HG03135 (cell line): ENCODE results near the gene PNMA5.
A peak's percentile ranks its signal among the peaks of the same experiment; 100 is the strongest.
"Not testable (repeated sequence)": the region's sequence is repeated elsewhere in the genome, so short reads cannot be mapped to it uniquely, and the experiment has no call there.

Experiments
- ATAC-seq: cut with Tn5 transposase; IDR thresholded peaks from one replicate; pipeline ENCODE4 v1.9.1; 2021; ENCODE audit warnings: mild to moderate bottlenecking, moderate library complexity; ENCODE audit not compliant: unreplicated experiment

The PNMA5 gene

GRCh38 chrX:152993933-152994332 is at the start of gene PNMA5:
Gene PNMA5 (minus strand): TSS chrX:152994116. CDS start chrX:152991598, 2,518 bp downstream.
- ATAC-seq = no peak

DNA sequence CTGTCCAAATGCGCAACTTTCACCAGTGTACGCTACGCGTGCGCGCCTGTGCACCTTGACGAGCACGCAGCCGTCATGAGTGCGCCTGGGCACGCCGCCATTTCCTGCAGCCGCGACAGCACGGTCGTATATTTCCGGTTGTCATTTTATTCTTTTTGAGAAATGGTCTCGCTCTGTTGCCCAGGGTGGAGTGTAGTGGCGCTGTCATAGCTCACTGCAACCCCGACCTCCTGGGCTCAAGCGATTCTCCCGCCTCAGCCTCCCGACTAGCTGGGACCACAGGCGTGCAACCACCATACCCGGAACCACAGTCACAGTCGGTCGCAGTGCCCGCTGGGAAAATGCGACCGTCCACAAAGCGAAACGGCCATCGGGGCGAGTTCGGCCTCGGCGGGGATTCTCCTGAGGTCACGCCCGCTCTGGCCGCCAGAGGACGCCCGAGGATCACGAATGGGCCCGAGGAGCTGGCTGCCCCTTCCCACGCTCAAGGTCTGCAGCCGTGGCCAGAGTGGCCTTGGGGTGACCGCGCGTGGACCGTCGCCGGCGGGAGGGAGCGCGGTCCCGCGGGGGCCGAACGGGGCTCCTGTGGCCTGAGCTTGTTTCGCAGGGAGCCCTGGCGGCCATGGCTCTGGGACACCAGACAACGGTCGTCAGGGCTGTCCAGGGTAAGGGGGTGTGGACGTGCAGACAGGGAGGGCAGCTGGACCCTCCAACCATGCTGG is 38.6 kb upstream of the PNMA5 start:
- ATAC-seq = peak; percentile 88

- no peak for ATAC-seq
Observed at GRCh38 chrX:153030801-153031200, 36.9 kb upstream of the PNMA5 start.

- ATAC-seq = no peak
Observed at GRCh38 chrX:153029875-153030274, 36.0 kb upstream of the PNMA5 start.

- no peak for ATAC-seq
Observed at GRCh38 chrX:153029162-153029561, 35.2 kb upstream of the PNMA5 start.

- not testable (repeated sequence) for ATAC-seq
Observed at GRCh38 chrX:153028487-153028886, 34.6 kb upstream of the PNMA5 start.

- not testable (repeated sequence) for ATAC-seq
Observed at GRCh38 chrX:153026501-153026900, 32.6 kb upstream of the PNMA5 start.

GRCh38 chrX:153019166-153019565 is 25.2 kb upstream of the PNMA5 start:
- no peak for ATAC-seq

DNA sequence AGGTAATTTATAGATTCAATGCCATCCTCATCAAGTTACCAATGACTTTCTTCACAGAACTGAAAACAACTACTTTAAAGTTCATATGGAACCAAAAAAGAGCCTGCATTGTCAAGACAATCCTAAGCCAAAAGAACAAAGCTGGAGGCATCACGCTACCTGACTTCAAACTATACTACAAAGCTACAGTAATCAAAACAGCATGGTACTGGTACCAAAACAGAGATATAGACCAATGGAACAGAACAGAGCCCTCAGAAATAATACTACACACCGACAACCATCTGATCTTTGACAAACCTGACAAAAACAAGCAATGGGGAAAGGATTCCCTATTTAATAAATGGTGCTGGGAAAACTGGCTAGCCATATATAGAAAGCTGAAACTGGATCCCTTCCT is 23.3 kb upstream of the PNMA5 start:
- not testable (repeated sequence) for ATAC-seq

- no peak for ATAC-seq
Observed at GRCh38 chrX:153004780-153005179, 10.9 kb upstream of the PNMA5 start.

- no peak for ATAC-seq
Observed at GRCh38 chrX:153003981-153004380, 10.1 kb upstream of the PNMA5 start.

DNA sequence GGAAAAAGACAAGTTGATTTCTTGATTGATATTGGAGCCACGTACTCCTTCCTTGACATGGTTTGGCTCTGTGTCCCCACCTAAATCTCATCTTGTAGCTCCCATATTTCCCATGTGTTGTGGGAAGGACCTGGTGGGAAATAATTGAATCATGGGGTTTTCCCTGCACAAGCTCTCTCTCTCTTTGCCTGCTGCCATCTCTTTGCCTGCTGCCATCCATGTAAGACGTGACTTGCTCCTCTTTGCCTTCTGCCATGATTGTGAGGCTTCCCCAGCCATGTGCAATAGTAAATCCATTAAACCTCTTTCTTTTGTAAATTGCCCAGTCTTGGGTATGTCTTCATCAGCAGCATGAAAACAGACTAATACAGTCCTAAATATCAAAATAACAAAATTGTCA is 8.3 kb upstream of the PNMA5 start:
- ATAC-seq = not testable (repeated sequence)

DNA sequence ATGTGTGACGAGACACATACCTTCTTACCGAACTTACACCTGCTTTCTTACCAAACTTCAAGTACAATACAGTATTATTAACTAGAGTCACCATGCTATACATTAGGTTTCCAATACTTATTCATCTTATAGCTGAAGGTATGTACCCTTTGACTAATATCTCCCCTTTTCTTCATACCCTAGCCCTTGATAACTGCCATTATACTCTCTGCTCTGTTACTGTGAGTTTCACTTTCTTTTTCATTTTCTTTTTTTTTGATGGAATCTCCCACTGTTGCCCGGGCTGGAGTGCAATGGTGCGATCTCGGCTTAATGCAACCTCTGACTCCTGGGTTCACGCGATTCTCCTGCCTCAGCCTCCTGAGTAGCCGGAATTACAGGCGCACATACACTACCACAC is 3.4 kb upstream of the PNMA5 start:
- ATAC-seq = no peak

DNA sequence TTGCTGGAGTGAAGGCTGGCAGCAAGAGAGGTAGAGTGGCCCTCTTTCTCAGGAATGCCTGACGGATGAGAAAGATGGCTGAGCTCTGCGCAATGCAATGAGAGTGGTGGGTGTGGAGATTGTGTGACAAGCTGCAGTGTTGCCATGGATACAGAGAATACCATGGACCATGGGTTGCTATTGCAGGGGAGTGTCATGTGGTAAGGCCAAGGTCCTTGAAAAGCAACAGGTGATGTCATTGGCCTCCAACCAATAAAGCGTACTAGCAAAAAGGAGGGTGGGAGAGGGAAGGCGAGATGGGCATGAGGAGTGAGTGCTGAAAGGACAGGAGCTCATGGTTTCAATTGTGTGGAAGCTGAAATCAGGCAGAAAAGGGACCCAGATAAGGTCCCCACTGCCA is 1.8 kb downstream of the PNMA5 start:
- no peak for ATAC-seq

GRCh38 chrX:152991123-152991522 is 2.8 kb downstream of the PNMA5 start:
- no peak for ATAC-seq

DNA sequence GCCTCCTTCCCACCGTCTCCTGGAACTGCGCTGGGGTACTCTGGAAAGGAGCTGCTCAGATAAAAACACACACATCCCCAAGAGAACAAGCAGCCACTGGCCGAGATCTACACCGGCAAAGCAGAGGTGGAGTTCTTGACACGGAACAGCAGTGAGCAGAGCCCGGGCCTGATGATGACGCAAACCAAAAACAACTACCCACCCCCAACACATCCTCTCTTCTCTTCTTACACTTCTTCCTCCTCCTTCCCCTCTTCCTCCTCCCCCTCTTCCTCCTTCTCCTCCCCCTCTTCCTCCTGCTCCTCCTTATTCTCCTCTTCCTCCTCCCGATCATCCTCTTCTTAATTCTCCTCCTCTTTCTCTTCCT is 4.6 kb downstream of the PNMA5 start:
- no peak for ATAC-seq

DNA sequence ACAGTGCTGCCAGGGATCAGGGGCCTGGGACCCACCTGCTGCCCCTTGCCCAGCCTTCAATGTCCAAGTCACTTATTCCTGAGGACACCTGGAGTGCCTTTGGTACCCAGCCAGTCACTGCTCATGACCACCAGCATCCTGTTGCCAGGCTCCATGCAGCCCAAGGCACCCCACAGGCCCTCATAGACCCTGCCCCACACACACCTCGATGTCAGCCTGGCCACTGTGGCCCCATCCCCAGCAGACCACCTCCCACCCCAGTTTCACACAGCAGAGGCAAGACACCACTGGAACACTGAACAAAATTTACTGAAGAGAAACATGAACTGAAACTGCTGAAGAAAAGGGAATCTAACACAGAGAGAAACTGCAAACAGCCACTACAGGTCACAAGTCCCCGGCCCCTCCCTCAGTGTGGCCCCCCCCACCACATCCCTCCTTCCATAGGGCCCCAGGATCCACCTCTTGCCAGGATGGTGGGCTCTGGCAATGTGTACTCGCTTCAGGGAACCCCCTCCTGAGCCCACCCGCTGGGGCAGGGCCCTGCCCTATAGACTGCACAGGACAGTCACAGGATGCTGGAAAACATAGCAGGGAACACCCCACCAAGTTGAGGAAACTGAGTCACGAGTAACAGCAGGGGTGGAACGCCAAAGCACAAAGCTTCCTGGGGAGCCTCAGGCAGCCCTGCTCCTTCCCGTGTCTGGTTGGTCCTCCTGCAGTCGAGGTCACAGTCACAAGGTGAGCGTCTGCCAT is 5.2 kb downstream of the PNMA5 start:
- no peak for ATAC-seq

- ATAC-seq = no peak
Observed at GRCh38 chrX:152987801-152988200, 6.1 kb downstream of the PNMA5 start.

- not testable (repeated sequence) for ATAC-seq
Observed at GRCh38 chrX:152987156-152987555, 6.8 kb downstream of the PNMA5 start.

DNA sequence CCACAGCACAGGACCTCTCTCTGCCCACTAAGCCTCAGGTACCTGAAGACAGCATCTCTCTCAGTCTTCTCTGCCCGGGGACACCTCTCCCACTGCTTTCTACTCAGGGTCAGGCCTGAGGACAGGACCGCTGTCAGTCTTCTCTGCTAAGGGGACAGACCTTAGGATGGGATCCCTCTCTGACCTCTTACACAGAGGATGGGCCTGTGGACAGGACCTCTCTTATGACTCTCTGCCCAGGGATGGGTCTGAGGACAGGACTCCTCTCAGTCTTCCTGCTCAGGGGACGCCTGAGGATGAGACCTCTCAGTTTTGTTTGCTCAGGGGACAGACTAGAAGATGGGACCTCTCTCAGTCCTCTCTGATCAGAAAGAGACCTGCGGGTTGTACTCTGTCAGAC is 8.5 kb downstream of the PNMA5 start:
- ATAC-seq = not testable (repeated sequence)

GRCh38 chrX:152968193-152968592 is 25.7 kb downstream of the PNMA5 start:
- ATAC-seq = no peak

- no peak for ATAC-seq
Observed at GRCh38 chrX:152960115-152960514, 33.8 kb downstream of the PNMA5 start.
